ENCODE measurements around the gene ZNF492.
"Not testable (repeated sequence)": the region's sequence is repeated elsewhere in the genome, so short reads cannot be mapped to it uniquely, and the experiment has no call there.

Gene ZNF492

GRCh38 chr19:22617181-22617580 is 16.9 kb upstream of the ZNF492 start:
- not testable (repeated sequence) for DNase-seq (ENCODE audit: low read depth, low spot score)

- DNase-seq (ENCODE audit: low read depth, low spot score), result no peak
These were observed 16.4 kb upstream of the ZNF492 start for GRCh38 chr19:22617614-22618320.

- DNase-seq (ENCODE audit: low read depth, low spot score), result no peak
These were observed 14.8 kb upstream of the ZNF492 start for GRCh38 chr19:22619371-22619770.

- DNase-seq (ENCODE audit: low read depth, low spot score), result no peak
These were observed 14.2 kb upstream of the ZNF492 start for GRCh38 chr19:22619932-22620331.

GRCh38 chr19:22620401-22620800 is 13.7 kb upstream of the ZNF492 start:
- DNase-seq (ENCODE audit: low read depth, low spot score), result no peak

- DNase-seq (ENCODE audit: low read depth, low spot score), result no peak
These were observed 13.2 kb upstream of the ZNF492 start for GRCh38 chr19:22620912-22621311.

- DNase-seq (ENCODE audit: low read depth, low spot score), result no peak
These were observed 12.1 kb upstream of the ZNF492 start for GRCh38 chr19:22622020-22622419.

GRCh38 chr19:22622901-22623840 is 11.0 kb upstream of the ZNF492 start:
- no peak for DNase-seq (ENCODE audit: low read depth, low spot score)

GRCh38 chr19:22623841-22624221 is 10.3 kb upstream of the ZNF492 start:
- DNase-seq (ENCODE audit: low read depth, low spot score), result no peak

GRCh38 chr19:22625266-22626035 is 8.7 kb upstream of the ZNF492 start:
- DNase-seq (ENCODE audit: low read depth, low spot score), result no peak

GRCh38 chr19:22627526-22627925 is 6.6 kb upstream of the ZNF492 start:
- no peak for DNase-seq (ENCODE audit: low read depth, low spot score)

GRCh38 chr19:22628401-22628800 is 5.7 kb upstream of the ZNF492 start:
- no peak for DNase-seq (ENCODE audit: low read depth, low spot score)

GRCh38 chr19:22634450-22634827 is 315 bp downstream of the ZNF492 start:
- DNase-seq (ENCODE audit: low read depth, low spot score), result no peak

- not testable (repeated sequence) for DNase-seq (ENCODE audit: low read depth, low spot score)
These were observed 51.4 kb downstream of the ZNF492 start for GRCh38 chr19:22685493-22685892.

GRCh38 chr19:22702661-22703060 is 68.5 kb downstream of the ZNF492 start:
- not testable (repeated sequence) for DNase-seq (ENCODE audit: low read depth, low spot score)

- not testable (repeated sequence) for DNase-seq (ENCODE audit: low read depth, low spot score)
These were observed 69.0 kb downstream of the ZNF492 start for GRCh38 chr19:22703096-22703495.

- no peak for DNase-seq (ENCODE audit: low read depth, low spot score)
These were observed 74.9 kb downstream of the ZNF492 start for GRCh38 chr19:22708983-22709382.
